ENCODE measurements around the gene BCL11B.

DNA sequence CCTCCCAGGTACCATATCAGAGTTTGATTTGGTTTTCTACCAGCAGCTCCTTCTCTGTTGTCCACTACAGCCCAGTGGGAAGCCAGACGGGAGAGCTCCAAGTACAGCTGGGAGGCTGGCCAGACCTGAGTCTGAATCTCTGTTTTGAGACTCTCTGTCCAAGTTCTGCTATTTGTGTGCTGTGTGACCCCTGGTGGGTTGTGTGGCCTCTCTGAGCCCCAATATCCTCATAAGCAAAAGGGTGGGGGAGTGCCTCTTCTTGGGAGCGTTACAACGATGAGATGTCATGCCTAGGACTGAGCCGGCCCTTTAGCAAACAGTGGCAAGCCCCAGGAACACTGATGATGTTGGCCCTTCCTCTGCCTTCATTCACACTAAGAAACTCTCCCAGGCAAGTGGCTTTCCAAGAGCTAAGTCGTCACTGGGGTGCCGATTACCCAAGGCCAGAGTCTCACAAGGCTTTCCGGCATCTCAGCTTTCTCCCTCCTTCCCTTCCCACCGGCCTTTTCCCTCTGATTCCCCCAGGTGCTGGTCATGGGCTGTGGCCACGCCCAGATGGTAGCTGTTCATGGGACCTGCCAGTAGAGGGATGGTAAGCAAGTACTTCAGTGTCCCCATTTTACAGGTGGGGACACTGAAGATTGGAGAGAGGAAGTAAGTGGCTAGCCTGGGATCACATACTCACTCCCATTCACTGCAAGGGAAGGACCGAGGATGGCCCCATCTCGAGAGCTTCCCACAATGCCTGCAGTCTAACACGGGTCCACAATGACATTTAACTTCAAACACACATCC is 47.7 kb downstream of the BCL11B start:
- no peak for TF ChIP-seq RARB (CRISPR knock-in tag; IDR thresholded peaks at IDR 0.05)
- TF ChIP-seq OSR1 (CRISPR knock-in tag; IDR thresholded peaks at IDR 0.05): no peak
- TF ChIP-seq, protein P1, sequence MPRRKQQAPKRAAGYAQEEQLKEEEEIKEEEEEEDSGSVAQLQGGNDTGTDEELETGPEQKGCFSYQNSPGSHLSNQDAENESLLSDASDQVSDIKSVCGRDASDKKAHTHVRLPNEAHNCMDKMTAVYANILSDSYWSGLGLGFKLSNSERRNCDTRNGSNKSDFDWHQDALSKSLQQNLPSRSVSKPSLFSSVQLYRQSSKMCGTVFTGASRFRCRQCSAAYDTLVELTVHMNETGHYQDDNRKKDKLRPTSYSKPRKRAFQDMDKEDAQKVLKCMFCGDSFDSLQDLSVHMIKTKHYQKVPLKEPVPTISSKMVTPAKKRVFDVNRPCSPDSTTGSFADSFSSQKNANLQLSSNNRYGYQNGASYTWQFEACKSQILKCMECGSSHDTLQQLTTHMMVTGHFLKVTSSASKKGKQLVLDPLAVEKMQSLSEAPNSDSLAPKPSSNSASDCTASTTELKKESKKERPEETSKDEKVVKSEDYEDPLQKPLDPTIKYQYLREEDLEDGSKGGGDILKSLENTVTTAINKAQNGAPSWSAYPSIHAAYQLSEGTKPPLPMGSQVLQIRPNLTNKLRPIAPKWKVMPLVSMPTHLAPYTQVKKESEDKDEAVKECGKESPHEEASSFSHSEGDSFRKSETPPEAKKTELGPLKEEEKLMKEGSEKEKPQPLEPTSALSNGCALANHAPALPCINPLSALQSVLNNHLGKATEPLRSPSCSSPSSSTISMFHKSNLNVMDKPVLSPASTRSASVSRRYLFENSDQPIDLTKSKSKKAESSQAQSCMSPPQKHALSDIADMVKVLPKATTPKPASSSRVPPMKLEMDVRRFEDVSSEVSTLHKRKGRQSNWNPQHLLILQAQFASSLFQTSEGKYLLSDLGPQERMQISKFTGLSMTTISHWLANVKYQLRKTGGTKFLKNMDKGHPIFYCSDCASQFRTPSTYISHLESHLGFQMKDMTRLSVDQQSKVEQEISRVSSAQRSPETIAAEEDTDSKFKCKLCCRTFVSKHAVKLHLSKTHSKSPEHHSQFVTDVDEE (CRISPR knock-in tag; IDR thresholded peaks at IDR 0.05): no peak
- TF ChIP-seq, protein P2, sequence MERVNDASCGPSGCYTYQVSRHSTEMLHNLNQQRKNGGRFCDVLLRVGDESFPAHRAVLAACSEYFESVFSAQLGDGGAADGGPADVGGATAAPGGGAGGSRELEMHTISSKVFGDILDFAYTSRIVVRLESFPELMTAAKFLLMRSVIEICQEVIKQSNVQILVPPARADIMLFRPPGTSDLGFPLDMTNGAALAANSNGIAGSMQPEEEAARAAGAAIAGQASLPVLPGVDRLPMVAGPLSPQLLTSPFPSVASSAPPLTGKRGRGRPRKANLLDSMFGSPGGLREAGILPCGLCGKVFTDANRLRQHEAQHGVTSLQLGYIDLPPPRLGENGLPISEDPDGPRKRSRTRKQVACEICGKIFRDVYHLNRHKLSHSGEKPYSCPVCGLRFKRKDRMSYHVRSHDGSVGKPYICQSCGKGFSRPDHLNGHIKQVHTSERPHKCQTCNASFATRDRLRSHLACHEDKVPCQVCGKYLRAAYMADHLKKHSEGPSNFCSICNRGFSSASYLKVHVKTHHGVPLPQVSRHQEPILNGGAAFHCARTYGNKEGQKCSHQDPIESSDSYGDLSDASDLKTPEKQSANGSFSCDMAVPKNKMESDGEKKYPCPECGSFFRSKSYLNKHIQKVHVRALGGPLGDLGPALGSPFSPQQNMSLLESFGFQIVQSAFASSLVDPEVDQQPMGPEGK (CRISPR knock-in tag; IDR thresholded peaks at IDR 0.05; ENCODE audit: borderline replicate concordance): no peak
- TF ChIP-seq, protein P3, sequence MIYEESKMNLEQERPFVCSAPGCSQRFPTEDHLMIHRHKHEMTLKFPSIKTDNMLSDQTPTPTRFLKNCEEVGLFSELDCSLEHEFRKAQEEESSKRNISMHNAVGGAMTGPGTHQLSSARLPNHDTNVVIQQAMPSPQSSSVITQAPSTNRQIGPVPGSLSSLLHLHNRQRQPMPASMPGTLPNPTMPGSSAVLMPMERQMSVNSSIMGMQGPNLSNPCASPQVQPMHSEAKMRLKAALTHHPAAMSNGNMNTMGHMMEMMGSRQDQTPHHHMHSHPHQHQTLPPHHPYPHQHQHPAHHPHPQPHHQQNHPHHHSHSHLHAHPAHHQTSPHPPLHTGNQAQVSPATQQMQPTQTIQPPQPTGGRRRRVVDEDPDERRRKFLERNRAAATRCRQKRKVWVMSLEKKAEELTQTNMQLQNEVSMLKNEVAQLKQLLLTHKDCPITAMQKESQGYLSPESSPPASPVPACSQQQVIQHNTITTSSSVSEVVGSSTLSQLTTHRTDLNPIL (CRISPR knock-in tag; IDR thresholded peaks at IDR 0.05; ENCODE audit: low read depth): no peak
- TF ChIP-seq ISL1 (CRISPR knock-in tag; IDR thresholded peaks at IDR 0.05): no peak
- TF ChIP-seq PPARA (CRISPR knock-in tag; IDR thresholded peaks at IDR 0.05; ENCODE audit: borderline replicate concordance): no peak
